AG09319 (cell line): ENCODE measurements around the gene TERT.

Experiments
- DNase-seq: peaks from one replicate; pipeline ENCODE4 v3.0.0-alpha.2; 2010; ENCODE audit warnings: low read depth; ENCODE audit errors: extremely low read depth
- TF ChIP-seq, protein P1 (sequence below): IDR thresholded peaks from 2 replicates; pipeline ENCODE4 v1.5.1; 2011; ENCODE audit warnings: low read depth, mild to moderate bottlenecking, inconsistent platforms, low read length, moderate library complexity

Gene TERT

DNA sequence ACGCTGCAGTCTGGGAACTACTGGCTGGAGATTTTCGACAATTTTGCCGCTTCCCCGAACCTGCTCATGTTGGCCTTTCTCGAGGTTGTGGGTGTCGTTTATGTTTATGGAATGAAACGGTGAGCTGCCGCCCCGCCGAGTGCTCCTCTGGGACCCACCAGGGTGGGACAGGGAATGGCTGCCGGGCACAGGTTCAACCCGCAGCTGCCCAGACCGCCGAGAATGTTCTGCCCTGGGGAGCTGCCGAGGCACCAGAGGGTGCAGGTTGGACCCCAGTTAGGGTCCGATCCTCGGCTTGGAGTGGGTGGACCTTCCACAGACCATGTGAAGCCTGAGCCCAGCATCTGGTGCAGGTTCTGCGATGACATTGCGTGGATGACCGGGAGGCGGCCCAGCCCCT is 50.6 kb downstream of the TERT start:
- no peak for DNase-seq
- TF ChIP-seq, protein P1, sequence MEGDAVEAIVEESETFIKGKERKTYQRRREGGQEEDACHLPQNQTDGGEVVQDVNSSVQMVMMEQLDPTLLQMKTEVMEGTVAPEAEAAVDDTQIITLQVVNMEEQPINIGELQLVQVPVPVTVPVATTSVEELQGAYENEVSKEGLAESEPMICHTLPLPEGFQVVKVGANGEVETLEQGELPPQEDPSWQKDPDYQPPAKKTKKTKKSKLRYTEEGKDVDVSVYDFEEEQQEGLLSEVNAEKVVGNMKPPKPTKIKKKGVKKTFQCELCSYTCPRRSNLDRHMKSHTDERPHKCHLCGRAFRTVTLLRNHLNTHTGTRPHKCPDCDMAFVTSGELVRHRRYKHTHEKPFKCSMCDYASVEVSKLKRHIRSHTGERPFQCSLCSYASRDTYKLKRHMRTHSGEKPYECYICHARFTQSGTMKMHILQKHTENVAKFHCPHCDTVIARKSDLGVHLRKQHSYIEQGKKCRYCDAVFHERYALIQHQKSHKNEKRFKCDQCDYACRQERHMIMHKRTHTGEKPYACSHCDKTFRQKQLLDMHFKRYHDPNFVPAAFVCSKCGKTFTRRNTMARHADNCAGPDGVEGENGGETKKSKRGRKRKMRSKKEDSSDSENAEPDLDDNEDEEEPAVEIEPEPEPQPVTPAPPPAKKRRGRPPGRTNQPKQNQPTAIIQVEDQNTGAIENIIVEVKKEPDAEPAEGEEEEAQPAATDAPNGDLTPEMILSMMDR = no peak

DNA sequence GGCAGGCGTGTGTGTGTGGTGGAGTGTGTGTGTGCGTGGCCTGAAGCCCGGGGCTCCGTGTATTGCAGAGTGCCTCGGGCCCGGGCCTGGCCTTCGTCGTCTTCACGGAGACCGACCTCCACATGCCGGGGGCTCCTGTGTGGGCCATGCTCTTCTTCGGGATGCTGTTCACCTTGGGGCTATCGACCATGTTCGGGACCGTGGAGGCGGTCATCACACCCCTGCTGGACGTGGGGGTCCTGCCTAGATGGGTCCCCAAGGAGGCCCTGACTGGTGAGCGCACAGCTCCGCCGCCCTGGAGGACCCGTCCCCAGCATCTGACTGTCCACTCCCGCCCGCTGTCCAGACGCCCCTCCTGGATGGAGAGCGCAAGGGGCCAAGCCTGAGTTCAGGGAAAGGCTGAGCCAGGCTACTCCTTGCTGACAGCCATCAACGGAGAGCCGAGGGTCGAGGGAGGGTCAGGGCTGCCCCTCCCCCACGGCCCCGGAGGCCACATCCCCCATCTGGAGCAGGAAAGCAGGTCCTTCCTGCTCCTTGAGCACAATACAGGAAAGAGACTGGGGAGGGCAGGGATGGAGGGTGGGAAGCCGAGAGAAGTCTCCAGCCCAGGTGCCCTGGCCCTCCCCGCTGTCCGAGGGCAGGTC is 51.3 kb downstream of the TERT start:
- DNase-seq = no peak
- TF ChIP-seq, protein P1 = no peak

GRCh38 chr5:1242733-1243486 is 52.0 kb downstream of the TERT start:
- TF ChIP-seq, protein P1 = no peak
- DNase-seq = no peak

DNA sequence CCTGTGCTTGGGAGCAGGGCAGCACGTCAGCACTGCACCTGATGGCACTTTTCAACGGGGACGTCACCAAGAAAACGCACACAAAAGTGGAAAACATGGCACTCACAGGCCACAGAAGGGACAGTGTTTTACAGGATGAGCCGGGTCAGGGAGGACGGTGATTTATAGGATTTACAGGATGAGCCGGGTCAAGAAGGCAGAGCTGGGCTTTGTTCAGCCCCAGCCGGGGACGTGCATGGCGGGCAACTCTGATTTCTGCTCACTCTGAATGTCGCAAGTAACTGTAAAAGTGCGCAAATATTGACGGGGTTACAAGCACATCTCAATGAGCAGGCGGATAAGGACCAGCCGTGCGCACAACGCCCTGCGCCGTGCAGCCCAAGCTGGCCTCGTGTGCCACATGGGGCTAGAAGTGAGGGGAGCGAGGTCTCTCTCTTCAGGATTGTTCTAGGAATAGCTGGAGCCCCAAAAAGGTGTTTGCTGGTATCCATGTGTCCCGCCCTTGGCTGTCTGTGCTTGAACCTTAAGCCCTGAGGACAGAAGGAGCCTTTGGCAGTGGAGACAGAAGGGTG is 53.3 kb downstream of the TERT start:
- TF ChIP-seq, protein P1 = no peak
- DNase-seq = no peak

DNA sequence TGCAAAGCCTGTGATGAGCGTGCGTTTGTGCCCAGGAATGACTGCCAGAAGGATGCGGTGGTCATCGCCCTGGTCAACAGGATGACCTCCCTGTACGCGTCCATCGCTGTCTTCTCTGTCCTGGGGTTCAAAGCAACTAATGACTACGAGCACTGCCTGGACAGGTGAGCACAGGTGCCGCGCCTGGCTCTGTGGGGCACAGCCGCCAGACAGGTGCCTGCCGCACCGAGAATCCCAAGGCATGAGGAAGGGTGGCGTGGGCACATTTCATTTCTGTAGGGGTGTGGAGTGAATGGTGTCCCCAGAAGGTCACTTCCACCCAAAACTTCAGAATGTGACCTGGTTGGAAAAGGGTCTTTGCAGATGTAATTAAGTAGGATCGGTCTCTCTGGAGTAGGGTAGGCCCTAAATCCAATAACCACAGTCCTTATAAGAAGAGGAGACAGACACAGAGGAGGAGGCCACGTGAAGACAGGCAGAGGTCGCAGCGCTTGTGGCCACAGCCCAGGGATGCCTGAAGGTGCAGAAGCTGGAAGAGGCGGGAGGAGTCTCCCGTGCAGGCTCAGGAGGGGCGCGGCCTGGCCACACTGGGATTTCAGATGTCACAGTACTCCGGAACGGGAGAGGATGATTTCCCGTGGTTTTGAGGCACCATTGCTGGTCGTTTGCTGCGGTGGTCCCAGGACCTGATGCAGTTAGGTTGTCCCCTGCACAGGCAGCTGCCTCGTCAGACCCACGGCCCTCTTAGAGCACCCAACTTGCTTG is 54.2 kb downstream of the TERT start:
- no peak for DNase-seq
- TF ChIP-seq, protein P1 = no peak

DNA sequence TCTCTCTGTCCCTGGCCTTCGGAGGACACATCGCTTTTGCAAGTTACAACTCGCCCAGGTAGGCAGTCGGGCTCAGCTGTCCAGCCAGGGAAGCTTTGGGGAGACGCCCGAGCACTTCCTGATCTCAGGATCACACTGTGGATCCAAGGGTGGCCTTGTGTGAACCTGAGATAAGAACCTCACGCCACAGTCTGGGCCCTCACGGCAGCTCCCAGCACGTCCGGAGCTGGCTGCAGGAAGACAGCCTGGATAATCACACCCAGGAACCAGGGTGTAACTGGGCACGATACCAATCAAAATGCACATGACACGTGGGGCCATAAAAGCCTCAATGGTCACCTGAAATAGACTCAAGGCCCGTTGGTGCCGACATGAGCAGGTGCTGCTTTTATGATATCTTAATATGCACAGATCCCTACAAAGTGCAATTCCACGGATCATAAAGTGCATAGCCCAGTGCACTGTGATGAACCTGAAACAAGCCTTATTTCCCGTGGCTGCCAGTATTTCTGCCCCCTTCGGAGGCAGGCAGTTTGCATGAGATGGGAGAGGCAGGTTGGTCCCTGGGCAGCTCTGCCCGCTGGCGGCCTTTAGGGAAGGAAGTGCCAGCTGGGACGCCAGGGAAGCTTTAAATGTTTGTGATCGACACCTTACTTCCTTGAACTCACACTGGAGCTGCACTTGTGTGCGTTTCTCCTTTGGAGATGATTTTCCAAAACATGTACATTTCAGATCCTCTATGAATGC is 55.2 kb downstream of the TERT start:
- DNase-seq = no peak
- TF ChIP-seq, protein P1 = no peak
